Peyer's patch (tissue), 4 donors: ENCODE measurements around the gene PBRM1.

Experiments
- POLR2A ChIP-seq, 2 donors: fragments of 450-650 bp; IDR thresholded peaks; one replicate each; pipeline ENCODE4 v1.5.1; 2017; ENCODE audit warnings: antibody characterized with exemption in 2 of 2, mild to moderate bottlenecking in 2 of 2, moderate library complexity in 2 of 2
- TF ChIP-seq, protein P1 (sequence below), 6 experiments: fragments of 450-650 bp in 4 of 6; fragments of 200-600 bp in 2 of 6; sonication (generic) in 1 of 6; IDR thresholded peaks; one replicate each; pipeline ENCODE4 v1.5.1; 2017 to 2019; ENCODE audit warnings: antibody characterized with exemption in 6 of 6, mild to moderate bottlenecking in 3 of 6, moderate library complexity in 1 of 6

DNA sequence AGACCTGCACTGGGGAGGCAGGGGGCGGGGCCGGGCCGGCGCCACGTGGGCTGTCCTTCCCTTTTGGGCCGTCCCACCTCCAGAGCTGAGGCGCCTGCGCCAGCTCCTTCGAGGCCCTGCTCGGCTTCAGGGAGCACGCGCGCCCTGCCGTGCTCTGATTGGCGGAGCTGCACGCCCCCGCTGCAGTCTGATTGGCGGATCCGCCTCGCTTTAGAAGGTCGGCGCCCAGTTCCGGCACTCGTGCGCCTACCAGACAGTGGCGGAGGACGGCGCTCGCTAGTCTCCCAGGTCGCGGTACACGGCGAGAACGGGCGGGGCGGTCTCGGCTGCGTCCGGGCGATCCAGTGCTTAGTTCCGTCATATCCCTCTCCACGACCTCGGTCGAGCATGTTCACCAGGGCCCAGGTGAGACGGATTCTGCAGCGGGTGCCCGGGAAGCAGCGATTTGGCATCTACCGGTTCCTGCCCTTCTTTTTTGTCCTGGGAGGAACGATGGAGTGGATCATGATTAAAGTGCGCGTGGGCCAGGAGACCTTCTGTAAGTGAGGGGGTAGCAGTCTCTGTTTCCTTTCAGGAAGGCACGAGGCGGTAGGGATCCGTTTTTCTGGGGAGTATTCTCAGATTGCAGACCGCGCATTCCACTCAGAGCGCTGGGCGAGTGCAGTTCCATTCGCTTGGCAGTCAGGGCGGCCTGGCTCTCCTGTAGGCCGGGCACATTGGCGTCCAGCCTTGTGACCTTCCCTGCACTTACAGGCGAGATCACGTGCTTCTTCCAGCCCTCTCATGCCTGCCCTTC, 149.1 kb downstream of the PBRM1 start, which contains the start of gene UQCC5:
- TF ChIP-seq, protein P1, sequence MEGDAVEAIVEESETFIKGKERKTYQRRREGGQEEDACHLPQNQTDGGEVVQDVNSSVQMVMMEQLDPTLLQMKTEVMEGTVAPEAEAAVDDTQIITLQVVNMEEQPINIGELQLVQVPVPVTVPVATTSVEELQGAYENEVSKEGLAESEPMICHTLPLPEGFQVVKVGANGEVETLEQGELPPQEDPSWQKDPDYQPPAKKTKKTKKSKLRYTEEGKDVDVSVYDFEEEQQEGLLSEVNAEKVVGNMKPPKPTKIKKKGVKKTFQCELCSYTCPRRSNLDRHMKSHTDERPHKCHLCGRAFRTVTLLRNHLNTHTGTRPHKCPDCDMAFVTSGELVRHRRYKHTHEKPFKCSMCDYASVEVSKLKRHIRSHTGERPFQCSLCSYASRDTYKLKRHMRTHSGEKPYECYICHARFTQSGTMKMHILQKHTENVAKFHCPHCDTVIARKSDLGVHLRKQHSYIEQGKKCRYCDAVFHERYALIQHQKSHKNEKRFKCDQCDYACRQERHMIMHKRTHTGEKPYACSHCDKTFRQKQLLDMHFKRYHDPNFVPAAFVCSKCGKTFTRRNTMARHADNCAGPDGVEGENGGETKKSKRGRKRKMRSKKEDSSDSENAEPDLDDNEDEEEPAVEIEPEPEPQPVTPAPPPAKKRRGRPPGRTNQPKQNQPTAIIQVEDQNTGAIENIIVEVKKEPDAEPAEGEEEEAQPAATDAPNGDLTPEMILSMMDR (IDR thresholded peaks at IDR 0.05), result no peak
- peak; percentile 95 to 99 for TF ChIP-seq POLR2A (IDR thresholded peaks at IDR 0.05)
